Glutamatergic neuron (in vitro differentiated cells): ENCODE results near the gene ARHGEF11. TPM values are rescaled to one million over a fixed set of nuclear protein-coding genes. Genes with fewer than 3 reads are reported as not detected.

Experiments used
- DNase-seq: peaks from one replicate; pipeline ENCODE4 v3.0.0; 2022
- H3K27ac Mint-ChIP-seq: one replicate; pipeline ENCODE4 v1.8.0; 2020; ENCODE audit warnings: mild to moderate bottlenecking, mixed read lengths, inconsistent platforms; ENCODE audit not compliant: unreplicated experiment
- H3K27me3 Mint-ChIP-seq: one replicate; pipeline ENCODE4 v1.8.0; 2020; ENCODE audit warnings: mild to moderate bottlenecking, moderate library complexity, mixed read lengths, inconsistent platforms; ENCODE audit not compliant: unreplicated experiment
- H3K36me3 Mint-ChIP-seq: one replicate; pipeline ENCODE4 v1.8.0; 2020; ENCODE audit warnings: mild to moderate bottlenecking, mixed read lengths, inconsistent platforms; ENCODE audit not compliant: unreplicated experiment
- H3K4me1 Mint-ChIP-seq: one replicate; pipeline ENCODE4 v1.8.0; 2020; ENCODE audit warnings: mild to moderate bottlenecking, low read depth, mixed read lengths, inconsistent platforms; ENCODE audit not compliant: unreplicated experiment
- H3K4me3 Mint-ChIP-seq: one replicate; pipeline ENCODE4 v1.8.0; 2020; ENCODE audit warnings: mild to moderate bottlenecking, mixed read lengths, inconsistent platforms; ENCODE audit not compliant: unreplicated experiment
- H3K9me3 Mint-ChIP-seq: one replicate; pipeline ENCODE4 v1.8.0; 2020; ENCODE audit warnings: mild to moderate bottlenecking, moderate library complexity, mixed read lengths, inconsistent platforms; ENCODE audit not compliant: unreplicated experiment
- total RNA-seq: library from RNA; stranded (reverse); fragmentation: NEBNext Ultra II Directional; extraction: Animal tissue kit (Norgen Biotek cat#: 25700); gene quantifications from one replicate; pipeline ENCODE4 v1.2.1, GENCODE V29; 2021; ENCODE audit not compliant: unreplicated experiment
- TF ChIP-seq, protein P1 (sequence below): fragments of 200-600 bp; sonication (generic); IDR thresholded peaks from one replicate; pipeline ENCODE4 v1.5.0; 2021; ENCODE audit not compliant: partially characterized antibody, unreplicated experiment

Gene ARHGEF11
- total RNA-seq, 1 donor from 2014 or later, result 40.5 TPM

DNA sequence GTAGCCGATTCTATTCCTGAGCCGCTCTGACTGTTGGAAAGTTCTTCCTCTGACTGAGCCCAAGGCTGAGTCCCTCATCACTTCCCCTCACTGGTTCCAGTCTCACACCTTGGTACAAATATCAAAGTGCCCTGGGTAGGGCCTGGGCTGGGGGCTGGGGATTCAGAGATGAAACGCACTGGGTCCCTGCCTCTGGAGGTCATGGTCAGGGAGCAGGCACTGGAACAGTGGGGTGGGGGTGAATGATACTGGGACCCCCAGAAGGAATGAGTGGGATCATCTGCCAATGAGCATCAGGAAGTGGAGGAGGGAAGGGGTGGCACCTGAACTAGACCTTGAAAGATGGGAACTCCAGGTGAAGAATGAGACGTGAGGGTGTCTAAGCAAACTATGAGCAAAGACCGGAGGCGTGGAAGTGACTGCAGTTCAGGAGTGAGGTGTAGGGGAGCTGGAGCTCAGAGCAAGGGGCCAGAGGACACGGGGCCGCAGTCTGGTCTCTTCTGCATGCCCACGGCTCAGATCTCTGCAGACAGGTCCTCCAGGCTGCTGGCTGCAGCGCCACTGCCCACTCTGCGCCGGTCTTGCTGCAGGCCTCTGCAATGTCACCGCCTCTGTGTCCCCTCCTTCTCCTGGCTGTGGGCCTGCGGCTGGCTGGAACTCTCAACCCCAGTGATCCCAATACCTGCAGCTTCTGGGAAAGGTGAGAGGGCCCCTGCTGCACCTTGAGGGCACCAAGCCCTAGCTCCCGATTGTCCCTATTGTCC, 142.0 kb downstream of the ARHGEF11 start:
- Mint-ChIP-seq H3K4me3 (no peak overlapping the region), H3K36me3 (no peaks in the 10 kb centered on the region), H3K9me3 (peaks cover 4% of the 10 kb centered on the region), H3K4me1 (peaks cover 2% of the 10 kb centered on the region), H3K27ac (no peak overlapping the region), H3K27me3 (peaks cover 19% of the 10 kb centered on the region)
- DNase-seq, result peak; percentile 12
- TF ChIP-seq, protein P1, sequence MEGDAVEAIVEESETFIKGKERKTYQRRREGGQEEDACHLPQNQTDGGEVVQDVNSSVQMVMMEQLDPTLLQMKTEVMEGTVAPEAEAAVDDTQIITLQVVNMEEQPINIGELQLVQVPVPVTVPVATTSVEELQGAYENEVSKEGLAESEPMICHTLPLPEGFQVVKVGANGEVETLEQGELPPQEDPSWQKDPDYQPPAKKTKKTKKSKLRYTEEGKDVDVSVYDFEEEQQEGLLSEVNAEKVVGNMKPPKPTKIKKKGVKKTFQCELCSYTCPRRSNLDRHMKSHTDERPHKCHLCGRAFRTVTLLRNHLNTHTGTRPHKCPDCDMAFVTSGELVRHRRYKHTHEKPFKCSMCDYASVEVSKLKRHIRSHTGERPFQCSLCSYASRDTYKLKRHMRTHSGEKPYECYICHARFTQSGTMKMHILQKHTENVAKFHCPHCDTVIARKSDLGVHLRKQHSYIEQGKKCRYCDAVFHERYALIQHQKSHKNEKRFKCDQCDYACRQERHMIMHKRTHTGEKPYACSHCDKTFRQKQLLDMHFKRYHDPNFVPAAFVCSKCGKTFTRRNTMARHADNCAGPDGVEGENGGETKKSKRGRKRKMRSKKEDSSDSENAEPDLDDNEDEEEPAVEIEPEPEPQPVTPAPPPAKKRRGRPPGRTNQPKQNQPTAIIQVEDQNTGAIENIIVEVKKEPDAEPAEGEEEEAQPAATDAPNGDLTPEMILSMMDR, result no peak

- no peaks in the 10 kb centered on the region for H3K36me3 Mint-ChIP-seq
- no peak overlapping the region for H3K4me3 Mint-ChIP-seq
- no peak overlapping the region for H3K27ac Mint-ChIP-seq
- peaks cover 4% of the 10 kb centered on the region for H3K9me3 Mint-ChIP-seq
- TF ChIP-seq, protein P1, result no peak
- no peak for DNase-seq
- H3K27me3 Mint-ChIP-seq, result peaks cover 19% of the 10 kb centered on the region
- H3K4me1 Mint-ChIP-seq, result peaks cover 2% of the 10 kb centered on the region
Measured at GRCh38 chr1:156901966-156902915, 143.3 kb downstream of the ARHGEF11 start.

- no peak overlapping the region for H3K27ac Mint-ChIP-seq
- no peaks in the 10 kb centered on the region for H3K36me3 Mint-ChIP-seq
- H3K4me1 Mint-ChIP-seq, result peaks cover 5% of the 10 kb centered on the region
- DNase-seq, result no peak
- TF ChIP-seq, protein P1, result no peak
- H3K4me3 Mint-ChIP-seq, result no peak overlapping the region
- peaks cover 23% of the 10 kb centered on the region for H3K27me3 Mint-ChIP-seq
- peaks cover 4% of the 10 kb centered on the region for H3K9me3 Mint-ChIP-seq
Measured at GRCh38 chr1:156901590-156901900, 144.0 kb downstream of the ARHGEF11 start.

- Mint-ChIP-seq H3K27me3 (peaks cover 23% of the 10 kb centered on the region), H3K4me1 (peaks cover 5% of the 10 kb centered on the region), H3K36me3 (no peaks in the 10 kb centered on the region), H3K9me3 (peaks cover 4% of the 10 kb centered on the region), H3K4me3 (no peak overlapping the region), H3K27ac (no peak overlapping the region)
- no peak for DNase-seq
- TF ChIP-seq, protein P1, result no peak
Measured at GRCh38 chr1:156900896-156901589, 144.5 kb downstream of the ARHGEF11 start.
